ENCODE measurements around the gene CMKLR1. TPM values are rescaled to one million over a fixed set of nuclear protein-coding genes. Genes with fewer than 3 reads are reported as not detected.
A peak's percentile ranks its signal among the peaks of the same experiment; 100 is the strongest.

CMKLR1 gene
- polyA plus RNA-seq, 1 of the 3 experiments (the other 2 are of a cell fraction), result 0.15 TPM

GRCh38 chr12:108309674-108310312, 29.3 kb downstream of the CMKLR1 start (continued):
- TF ChIP-seq IRF3 (IDR thresholded peaks at IDR 0.05; ENCODE audit: low read depth, low read length), result no peak

GRCh38 chr12:108308395-108309085, 30.6 kb downstream of the CMKLR1 start:
- no peaks in the 10 kb centered on the region for H3K9me2 ChIP-seq
- no peaks in the 10 kb centered on the region for H3K79me2 ChIP-seq (ENCODE audit: insufficient read depth)
- no peaks in the 10 kb centered on the region for H3K27me3 ChIP-seq (ENCODE audit: insufficient read depth)
- no peaks in the 10 kb centered on the region for H3F3A ChIP-seq (replicated peaks; ENCODE audit: insufficient read depth)
- H3K4me1 ChIP-seq (ENCODE audit: control insufficient read depth in 1 of 2, insufficient read depth in 2 of 2, low read depth in 1 of 2, low read length in 1 of 2), result peaks cover 0 to 89% of the 10 kb centered on the region in 2 experiments; a peak in 2 of 4 replicates
- no peak for DNase-seq
- H3K4me3 ChIP-seq (ENCODE audit: low read depth in 2 of 2, low read length in 1 of 2), result no peak overlapping the region
- H2AFZ ChIP-seq (ENCODE audit: low read depth), result no peak overlapping the region
- no peaks in the 10 kb centered on the region for H3K9me3 ChIP-seq
- no peaks in the 10 kb centered on the region for H4K20me1 ChIP-seq (ENCODE audit: insufficient read depth)
- POLR2A ChIA-PET, result no interaction called here
- no peaks in the 10 kb centered on the region for H3K36me3 ChIP-seq (replicated peaks in 1 of 2; ENCODE audit: control insufficient read depth in 1 of 2, insufficient read depth in 2 of 2, low read length in 1 of 2)
- H3K9ac ChIP-seq, result no peak overlapping the region
- CTCF ChIA-PET, result interaction anchor here (1.2 to 2.4 kb wide), 3 partner anchors 74 to 149 kb away, joined by 5 to 10 read pairs (median 5); no protein-coding TSS in a partner anchor
- H3K4me2 ChIP-seq, result no peak overlapping the region
- TF ChIP-seq, protein P1, sequence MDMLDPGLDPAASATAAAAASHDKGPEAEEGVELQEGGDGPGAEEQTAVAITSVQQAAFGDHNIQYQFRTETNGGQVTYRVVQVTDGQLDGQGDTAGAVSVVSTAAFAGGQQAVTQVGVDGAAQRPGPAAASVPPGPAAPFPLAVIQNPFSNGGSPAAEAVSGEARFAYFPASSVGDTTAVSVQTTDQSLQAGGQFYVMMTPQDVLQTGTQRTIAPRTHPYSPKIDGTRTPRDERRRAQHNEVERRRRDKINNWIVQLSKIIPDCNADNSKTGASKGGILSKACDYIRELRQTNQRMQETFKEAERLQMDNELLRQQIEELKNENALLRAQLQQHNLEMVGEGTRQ (IDR thresholded peaks at IDR 0.05; ENCODE audit: borderline replicate concordance, low read depth, low read length), result no peak
- TF ChIP-seq GABPA (IDR thresholded peaks at IDR 0.05; ENCODE audit: low read depth) (no peak), MAX (IDR thresholded peaks at IDR 0.05; ENCODE audit: low read depth) (no peak), MEF2A (IDR thresholded peaks at IDR 0.05; ENCODE audit: borderline replicate concordance, low read depth) (no peak), EZH2phosphoT487 (IDR thresholded peaks at IDR 0.05; ENCODE audit: borderline replicate concordance, low read depth) (no peak), SMC3 (IDR thresholded peaks at IDR 0.05; ENCODE audit: low read depth, low read length) (no peak), SIN3A (IDR thresholded peaks at IDR 0.05; ENCODE audit: borderline replicate concordance, low read depth, low read length) (no peak), TCF12 (IDR thresholded peaks at IDR 0.05) (no peak), RXRA (IDR thresholded peaks at IDR 0.05; ENCODE audit: borderline replicate concordance, low read depth) (no peak), NFIC (IDR thresholded peaks at IDR 0.05; ENCODE audit: borderline replicate concordance) (no peak), ELF1 (IDR thresholded peaks at IDR 0.05) (no peak), FOXJ3 (CRISPR knock-in tag; IDR thresholded peaks at IDR 0.05) (no peak), IRF3 (IDR thresholded peaks at IDR 0.05; ENCODE audit: low read depth, low read length) (no peak), NRF1 (IDR thresholded peaks at IDR 0.05; ENCODE audit: low read depth, low read length) (no peak), PBX3 (IDR thresholded peaks at IDR 0.05) (no peak), TEAD4 (IDR thresholded peaks at IDR 0.05; ENCODE audit: borderline replicate concordance, insufficient read depth) (no peak), ZBTB33 (IDR thresholded peaks at IDR 0.05; ENCODE audit: borderline replicate concordance, low read depth) (no peak), CHD2 (IDR thresholded peaks at IDR 0.05; ENCODE audit: low read length, partially characterized antibody) (no peak)
- TF ChIP-seq, protein P2, sequence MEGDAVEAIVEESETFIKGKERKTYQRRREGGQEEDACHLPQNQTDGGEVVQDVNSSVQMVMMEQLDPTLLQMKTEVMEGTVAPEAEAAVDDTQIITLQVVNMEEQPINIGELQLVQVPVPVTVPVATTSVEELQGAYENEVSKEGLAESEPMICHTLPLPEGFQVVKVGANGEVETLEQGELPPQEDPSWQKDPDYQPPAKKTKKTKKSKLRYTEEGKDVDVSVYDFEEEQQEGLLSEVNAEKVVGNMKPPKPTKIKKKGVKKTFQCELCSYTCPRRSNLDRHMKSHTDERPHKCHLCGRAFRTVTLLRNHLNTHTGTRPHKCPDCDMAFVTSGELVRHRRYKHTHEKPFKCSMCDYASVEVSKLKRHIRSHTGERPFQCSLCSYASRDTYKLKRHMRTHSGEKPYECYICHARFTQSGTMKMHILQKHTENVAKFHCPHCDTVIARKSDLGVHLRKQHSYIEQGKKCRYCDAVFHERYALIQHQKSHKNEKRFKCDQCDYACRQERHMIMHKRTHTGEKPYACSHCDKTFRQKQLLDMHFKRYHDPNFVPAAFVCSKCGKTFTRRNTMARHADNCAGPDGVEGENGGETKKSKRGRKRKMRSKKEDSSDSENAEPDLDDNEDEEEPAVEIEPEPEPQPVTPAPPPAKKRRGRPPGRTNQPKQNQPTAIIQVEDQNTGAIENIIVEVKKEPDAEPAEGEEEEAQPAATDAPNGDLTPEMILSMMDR (IDR thresholded peaks at IDR 0.05), result no peak
- TF ChIP-seq, protein P3, sequence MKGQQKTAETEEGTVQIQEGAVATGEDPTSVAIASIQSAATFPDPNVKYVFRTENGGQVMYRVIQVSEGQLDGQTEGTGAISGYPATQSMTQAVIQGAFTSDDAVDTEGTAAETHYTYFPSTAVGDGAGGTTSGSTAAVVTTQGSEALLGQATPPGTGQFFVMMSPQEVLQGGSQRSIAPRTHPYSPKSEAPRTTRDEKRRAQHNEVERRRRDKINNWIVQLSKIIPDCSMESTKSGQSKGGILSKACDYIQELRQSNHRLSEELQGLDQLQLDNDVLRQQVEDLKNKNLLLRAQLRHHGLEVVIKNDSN (IDR thresholded peaks at IDR 0.05; ENCODE audit: borderline replicate concordance, low read depth), result no peak
- H3K27ac ChIP-seq (ENCODE audit: low read depth in 2 of 2, low read length in 1 of 2), result peak overlapping the region in 1 of 2 experiments; percentile 34; a peak in 1 of 4 replicates
- 44% methylated on average over 10 of the region's 10 CpGs for WGBS (ENCODE audit: low lambda C conversion rate)

Data from SK-N-SH (cell line).